ENCODE measurements around the gene RMDN3. TPM values are rescaled to one million over a fixed set of nuclear protein-coding genes. Genes with fewer than 3 reads are reported as not detected.

RMDN3 gene
- total and polyA plus RNA-seq, 4 donors, result 21.1 to 29.2 (median 28.2) TPM

DNA sequence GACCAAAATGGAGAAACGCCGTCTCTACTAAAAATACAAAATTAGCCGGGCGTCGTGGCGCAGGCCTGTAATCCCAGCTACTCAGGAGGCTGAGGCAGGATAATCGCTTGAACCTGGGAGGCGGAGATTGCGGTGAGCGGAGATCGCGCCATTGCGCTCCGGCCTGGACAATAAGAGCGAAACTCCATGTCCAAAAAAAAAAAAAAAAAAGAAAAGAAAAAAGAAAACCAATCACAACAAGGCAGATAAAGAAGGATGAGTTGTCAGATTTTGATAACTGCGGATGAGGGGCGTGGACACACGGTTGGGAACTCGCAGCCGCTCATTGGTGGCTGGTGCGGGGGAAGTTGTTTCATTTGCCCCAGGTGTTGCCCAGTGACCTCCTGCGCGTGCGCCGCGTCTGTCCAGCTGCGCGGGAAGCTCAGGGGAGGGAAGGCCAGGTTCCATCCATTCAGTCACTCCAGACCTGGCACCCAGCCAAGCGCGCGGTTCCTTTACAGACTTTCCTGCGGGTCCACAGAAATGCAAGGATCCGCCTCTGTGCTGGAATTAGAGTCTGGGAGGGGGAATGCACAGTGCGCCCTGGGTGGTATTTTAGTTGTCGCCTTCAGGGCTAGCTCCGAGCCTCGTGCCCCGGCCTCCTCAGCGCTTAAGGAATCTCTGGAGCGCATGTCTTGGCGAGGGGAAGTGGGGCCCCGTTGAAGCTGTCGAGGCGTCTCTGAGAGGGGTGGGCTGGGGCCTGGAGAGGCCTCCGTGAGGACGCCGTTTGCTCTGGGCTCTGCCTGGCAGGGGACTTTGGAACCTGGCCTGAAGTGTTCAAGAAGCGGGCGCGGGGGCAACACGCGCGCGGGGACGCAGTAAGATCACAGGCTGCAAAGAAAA, 8.1 kb upstream of the RMDN3 start:
- intact Hi-C loops (cut with DNase I), result loop anchor here (5.0 to 10.0 kb wide), 3 partner anchors 44 to 168 kb away; partner anchors contain the start of genes DNAJC17 (in 2 of the 2), ZFYVE19 (in 2 of the 2), KNL1 (in 1 of the 2) and VPS18 (in 1 of the 2)
- 31 to 32% methylated on average over 55 of the region's 55 CpGs for WGBS, 2 donors
- no peaks in the 10 kb centered on the region for H3K9me3 ChIP-seq (ENCODE audit: control insufficient read depth, low read length)
- H3K36me3 ChIP-seq (ENCODE audit: control insufficient read depth in 1 of 2, insufficient read depth in 2 of 2, low read length in 1 of 2), result no peaks in the 10 kb centered on the region
- no peaks in the 10 kb centered on the region for H3K27me3 ChIP-seq (ENCODE audit: control insufficient read depth in 1 of 2, insufficient read depth in 2 of 2, low read length in 1 of 2)
- H3K27ac ChIP-seq (ENCODE audit: low read depth in 1 of 2, low read length in 2 of 2), result peak overlapping the region in 1 of 2 donors; percentile 37
- peak overlapping the region in 1 of 2 donors; percentile 57 for H3K4me3 ChIP-seq (ENCODE audit: low read length in 2 of 2)
- peak; percentile 42 for ATAC-seq (ENCODE audit: low FRiP score)
- peak; percentile 78 to 93 for DNase-seq
- H3K4me1 ChIP-seq (ENCODE audit: control insufficient read depth in 1 of 2, insufficient read depth in 2 of 2, low read length in 2 of 2), result no peaks in the 10 kb centered on the region

DNA sequence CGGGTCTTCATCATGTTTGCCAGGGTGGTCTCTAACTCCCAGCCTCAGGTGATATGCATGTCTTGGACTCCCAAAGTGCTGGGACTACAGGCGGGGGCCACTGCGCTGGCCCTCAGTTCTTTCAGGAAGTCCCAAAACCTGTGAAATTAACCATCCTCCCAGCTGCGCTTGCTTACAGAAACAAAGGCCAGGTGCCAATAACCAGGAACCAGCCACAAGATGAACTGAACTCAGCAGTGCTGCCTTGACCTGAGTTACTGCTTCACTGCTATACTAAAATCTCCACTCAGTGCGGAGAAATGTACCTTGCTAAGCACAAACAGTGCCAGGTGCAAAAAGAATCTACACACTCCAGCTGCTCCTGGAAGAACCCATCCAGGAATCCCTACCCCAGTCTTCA, 4.9 kb upstream of the RMDN3 start:
- H3K4me3 ChIP-seq (ENCODE audit: low read length in 2 of 2), result no peak overlapping the region
- no peak for ATAC-seq (ENCODE audit: low FRiP score)
- H3K9me3 ChIP-seq (ENCODE audit: control insufficient read depth, low read length), result no peaks in the 10 kb centered on the region
- intact Hi-C loops (cut with DNase I), result loop anchor here (5.0 to 10.0 kb wide), 4 partner anchors 47 to 195 kb away; partner anchors contain the start of genes DNAJC17 (in 2 of the 2), KNL1 (in 2 of the 2), ZFYVE19 (in 2 of the 2) and CCDC32 (in 1 of the 2)
- H3K27me3 ChIP-seq (ENCODE audit: control insufficient read depth in 1 of 2, insufficient read depth in 2 of 2, low read length in 1 of 2), result no peaks in the 10 kb centered on the region
- H3K36me3 ChIP-seq (ENCODE audit: control insufficient read depth in 1 of 2, insufficient read depth in 2 of 2, low read length in 1 of 2), result no peaks in the 10 kb centered on the region
- WGBS, 2 donors, result 94 to 95% methylated on average over 5 of the region's 5 CpGs
- H3K4me1 ChIP-seq (ENCODE audit: control insufficient read depth in 1 of 2, insufficient read depth in 2 of 2, low read length in 2 of 2), result no peaks in the 10 kb centered on the region
- DNase-seq, result no peak
- no peak overlapping the region for H3K27ac ChIP-seq (ENCODE audit: low read depth in 1 of 2, low read length in 2 of 2)

DNA sequence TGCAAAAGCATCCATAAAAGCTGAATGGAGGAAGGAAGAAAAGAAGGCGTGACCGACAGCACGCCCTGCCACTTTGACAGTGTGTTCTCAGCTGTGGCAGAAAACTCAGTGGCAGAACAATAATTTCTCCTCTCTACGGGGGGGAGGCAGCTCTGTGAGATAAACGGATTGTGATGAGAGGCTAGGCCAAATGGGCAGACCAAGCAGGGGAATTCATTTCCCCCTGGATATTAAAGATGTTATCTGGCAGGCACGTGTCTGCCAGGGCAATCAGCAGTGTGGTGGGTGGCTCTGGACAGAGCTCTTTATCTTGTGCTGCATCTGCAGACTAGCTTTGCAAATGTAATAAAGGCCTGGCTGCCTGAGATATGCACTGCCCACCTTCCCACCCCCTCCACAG, 1.9 kb upstream of the RMDN3 start:
- DNase-seq (no peak), ATAC-seq (ENCODE audit: low FRiP score) (no peak)
- no peaks in the 10 kb centered on the region for H3K4me1 ChIP-seq (ENCODE audit: control insufficient read depth in 1 of 2, insufficient read depth in 2 of 2, low read length in 2 of 2)
- H3K9me3 ChIP-seq (ENCODE audit: control insufficient read depth, low read length), result no peaks in the 10 kb centered on the region
- WGBS, 2 donors, result 47 to 54% methylated on average over 6 of the region's 6 CpGs
- H3K4me3 ChIP-seq (ENCODE audit: low read length in 2 of 2), result no peak overlapping the region
- H3K36me3 ChIP-seq (ENCODE audit: control insufficient read depth in 1 of 2, insufficient read depth in 2 of 2, low read length in 1 of 2), result no peaks in the 10 kb centered on the region
- H3K27ac ChIP-seq (ENCODE audit: low read depth in 1 of 2, low read length in 2 of 2), result no peak overlapping the region
- H3K27me3 ChIP-seq (ENCODE audit: control insufficient read depth in 1 of 2, insufficient read depth in 2 of 2, low read length in 1 of 2), result no peaks in the 10 kb centered on the region
- intact Hi-C loops (cut with DNase I), result loop anchor here in 1 of 2 donors (10.0 kb wide), 2 partner anchors 162 to 192 kb away; partner anchors contain the start of genes CCDC32, KNL1 and RPUSD2

DNA sequence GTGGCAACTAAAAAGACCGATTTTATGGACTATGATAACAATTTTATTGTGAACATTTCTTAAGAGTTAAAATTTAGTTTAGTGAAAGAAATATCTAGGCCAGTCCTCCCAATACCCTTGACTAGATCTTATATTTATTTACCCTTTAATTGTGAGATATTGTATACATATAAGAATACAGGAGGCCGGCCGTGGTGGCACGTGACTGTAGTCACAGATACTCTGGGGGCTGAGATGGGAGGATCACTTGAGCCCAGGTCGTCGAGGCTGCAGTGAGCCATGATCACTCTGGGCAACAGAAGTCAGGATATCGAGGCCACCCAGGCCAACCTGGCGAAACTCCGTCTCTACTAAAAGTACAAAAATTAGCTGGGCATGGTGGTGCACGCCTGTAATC, 756 bp upstream of the RMDN3 start:
- intact Hi-C loops (cut with DNase I), result loop anchor here in 1 of 2 donors (10.0 kb wide), 2 partner anchors 161 to 191 kb away; partner anchors contain the start of genes CCDC32, KNL1 and RPUSD2
- no peaks in the 10 kb centered on the region for H3K4me1 ChIP-seq (ENCODE audit: control insufficient read depth in 1 of 2, insufficient read depth in 2 of 2, low read length in 2 of 2)
- H3K27ac ChIP-seq (ENCODE audit: low read depth in 1 of 2, low read length in 2 of 2), result no peak overlapping the region
- H3K9me3 ChIP-seq (ENCODE audit: control insufficient read depth, low read length), result no peaks in the 10 kb centered on the region
- peak overlapping the region; percentile 46 to 80 for H3K4me3 ChIP-seq (ENCODE audit: low read length in 2 of 2)
- 71 to 72% methylated on average over 10 of the region's 10 CpGs for WGBS, 2 donors
- H3K27me3 ChIP-seq (ENCODE audit: control insufficient read depth in 1 of 2, insufficient read depth in 2 of 2, low read length in 1 of 2), result no peaks in the 10 kb centered on the region
- H3K36me3 ChIP-seq (ENCODE audit: control insufficient read depth in 1 of 2, insufficient read depth in 2 of 2, low read length in 1 of 2), result peaks cover 0 to under 1% of the 10 kb centered on the region in 2 donors
- no peak for ATAC-seq (ENCODE audit: low FRiP score)
- no peak for DNase-seq

DNA sequence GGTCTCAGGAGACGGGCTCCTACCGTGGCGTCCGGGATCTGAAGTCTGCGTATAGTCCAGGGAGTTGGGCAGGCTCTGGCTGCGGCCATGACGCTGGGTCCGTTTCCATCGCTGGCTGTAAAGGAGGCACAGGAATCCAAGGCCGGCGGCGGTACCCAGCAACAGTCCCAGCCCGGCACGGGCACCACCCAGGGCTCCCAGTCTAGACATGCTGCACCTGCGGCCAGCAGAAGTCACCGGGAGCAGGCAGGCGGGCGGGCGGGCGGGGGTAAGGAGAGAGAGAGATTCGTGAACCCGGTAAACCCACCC, 526 bp downstream of the RMDN3 start:
- H3K4me3 ChIP-seq (ENCODE audit: low read length in 2 of 2), result peak overlapping the region; percentile 78 to 80
- H3K9me3 ChIP-seq (ENCODE audit: control insufficient read depth, low read length), result no peaks in the 10 kb centered on the region
- peak overlapping the region in 1 of 2 donors; percentile 29 for H3K27ac ChIP-seq (ENCODE audit: low read depth in 1 of 2, low read length in 2 of 2)
- WGBS, 2 donors, result 0 to 1% methylated on average over 22 of the region's 22 CpGs
- peaks cover 0 to 2% of the 10 kb centered on the region in 2 donors for H3K36me3 ChIP-seq (ENCODE audit: control insufficient read depth in 1 of 2, insufficient read depth in 2 of 2, low read length in 1 of 2)
- no peaks in the 10 kb centered on the region for H3K4me1 ChIP-seq (ENCODE audit: control insufficient read depth in 1 of 2, insufficient read depth in 2 of 2, low read length in 2 of 2)
- ATAC-seq (ENCODE audit: low FRiP score) (peak; percentile 66), DNase-seq (no peak)
- no peaks in the 10 kb centered on the region for H3K27me3 ChIP-seq (ENCODE audit: control insufficient read depth in 1 of 2, insufficient read depth in 2 of 2, low read length in 1 of 2)
- intact Hi-C loops (cut with DNase I), result loop anchor here in 1 of 2 donors (10.0 kb wide), 2 partner anchors 160 to 190 kb away; partner anchors contain the start of genes CCDC32, KNL1 and RPUSD2

DNA sequence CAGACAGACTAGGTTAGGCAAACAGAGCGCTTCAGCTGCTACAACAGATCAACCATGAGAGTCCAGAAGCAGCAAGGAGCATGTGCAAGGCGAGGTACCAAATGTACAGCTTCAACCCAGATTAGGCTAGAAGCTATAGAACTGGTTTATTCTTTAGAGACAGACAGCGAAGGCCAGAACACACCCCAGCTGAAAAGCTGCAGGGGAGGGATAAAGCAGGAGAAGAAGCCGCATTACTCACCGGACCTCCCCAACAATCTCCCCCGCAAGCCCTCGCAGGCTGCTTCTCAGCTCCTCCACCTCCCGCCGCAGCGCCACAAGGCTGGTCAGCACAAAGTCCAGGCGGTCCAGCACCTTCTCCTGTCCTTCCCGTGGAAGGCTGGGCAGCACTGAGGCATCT, 3.3 kb downstream of the RMDN3 start:
- no peaks in the 10 kb centered on the region for H3K4me1 ChIP-seq (ENCODE audit: control insufficient read depth in 1 of 2, insufficient read depth in 2 of 2, low read length in 2 of 2)
- no peaks in the 10 kb centered on the region for H3K9me3 ChIP-seq (ENCODE audit: control insufficient read depth, low read length)
- no peak for ATAC-seq (ENCODE audit: low FRiP score)
- H3K36me3 ChIP-seq (ENCODE audit: control insufficient read depth in 1 of 2, insufficient read depth in 2 of 2, low read length in 1 of 2), result peaks cover 0 to 5% of the 10 kb centered on the region in 2 donors
- no peak overlapping the region for H3K27ac ChIP-seq (ENCODE audit: low read depth in 1 of 2, low read length in 2 of 2)
- no peak for DNase-seq
- WGBS, 2 donors, result 94 to 95% methylated on average over 12 of the region's 12 CpGs
- H3K4me3 ChIP-seq (ENCODE audit: low read length in 2 of 2), result no peak overlapping the region
- H3K27me3 ChIP-seq (ENCODE audit: control insufficient read depth in 1 of 2, insufficient read depth in 2 of 2, low read length in 1 of 2), result no peaks in the 10 kb centered on the region
- intact Hi-C loops (cut with DNase I), result loop anchor here in 1 of 2 donors (10.0 kb wide), 2 partner anchors 157 to 187 kb away; partner anchors contain the start of genes CCDC32, KNL1 and RPUSD2

DNA sequence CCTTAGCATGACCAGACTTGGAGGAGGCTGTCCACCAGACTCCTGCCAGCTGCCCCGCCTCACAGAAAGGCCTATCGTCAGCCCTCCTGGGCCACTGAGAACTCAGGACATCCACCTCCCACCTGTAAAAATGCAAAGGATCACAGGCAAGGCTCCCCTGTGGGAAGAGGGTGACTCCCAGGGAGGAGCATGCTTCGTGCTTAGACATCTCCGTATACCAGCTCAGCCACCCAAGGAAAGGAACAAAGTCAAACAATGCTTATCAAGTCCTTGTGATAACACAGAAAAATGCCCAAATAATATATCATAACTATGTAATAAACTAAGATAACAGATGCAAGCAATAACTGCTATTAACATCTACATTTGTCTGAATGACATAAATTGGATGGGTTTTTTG, 4.2 kb downstream of the RMDN3 start:
- Histone ChIP-seq H3K9me3 (ENCODE audit: control insufficient read depth, low read length) (no peaks in the 10 kb centered on the region), H3K36me3 (ENCODE audit: control insufficient read depth in 1 of 2, insufficient read depth in 2 of 2, low read length in 1 of 2) (peaks cover 0 to 5% of the 10 kb centered on the region in 2 donors), H3K4me3 (ENCODE audit: low read length in 2 of 2) (no peak overlapping the region), H3K27me3 (ENCODE audit: control insufficient read depth in 1 of 2, insufficient read depth in 2 of 2, low read length in 1 of 2) (no peaks in the 10 kb centered on the region), H3K27ac (ENCODE audit: low read depth in 1 of 2, low read length in 2 of 2) (no peak overlapping the region), H3K4me1 (ENCODE audit: control insufficient read depth in 1 of 2, insufficient read depth in 2 of 2, low read length in 2 of 2) (no peaks in the 10 kb centered on the region)
- intact Hi-C loops (cut with DNase I), result loop anchor here in 1 of 2 donors (10.0 kb wide), 2 partner anchors 156 to 186 kb away; partner anchors contain the start of genes CCDC32, KNL1 and RPUSD2
- 88 to 89% methylated on average over 4 of the region's 4 CpGs for WGBS, 2 donors
- ATAC-seq (ENCODE audit: low FRiP score) (no peak), DNase-seq (no peak)

DNA sequence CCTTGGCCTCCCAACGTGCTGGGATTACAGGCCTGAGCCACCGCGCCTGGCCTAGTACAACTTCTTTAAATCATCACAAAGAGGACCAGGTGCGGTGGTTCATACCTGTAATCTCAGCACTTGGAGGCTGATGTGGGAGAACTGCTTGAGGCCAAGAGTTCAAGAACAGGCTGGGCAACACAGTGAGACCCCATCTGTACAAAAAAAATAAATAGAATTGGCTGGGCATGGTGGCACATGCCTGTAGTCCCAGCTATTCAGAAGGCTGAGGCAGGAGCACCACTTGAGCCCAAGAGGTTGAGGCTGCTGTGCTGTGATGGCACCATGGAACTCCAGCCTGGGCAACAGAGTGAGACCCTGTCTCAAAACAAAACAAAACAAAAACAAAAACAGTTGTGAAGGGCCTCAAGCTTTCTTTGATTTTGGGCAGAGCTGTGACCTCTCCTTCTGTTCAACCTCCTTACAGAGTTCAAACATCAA, 5.9 kb downstream of the RMDN3 start:
- no peaks in the 10 kb centered on the region for H3K27me3 ChIP-seq (ENCODE audit: control insufficient read depth in 1 of 2, insufficient read depth in 2 of 2, low read length in 1 of 2)
- H3K36me3 ChIP-seq (ENCODE audit: control insufficient read depth in 1 of 2, insufficient read depth in 2 of 2, low read length in 1 of 2), result peaks cover 0 to 6% of the 10 kb centered on the region in 2 donors
- WGBS, 2 donors, result 96 to 100% methylated on average over 4 of the region's 4 CpGs
- intact Hi-C loops (cut with DNase I), result no loop called here
- DNase-seq (no peak), ATAC-seq (ENCODE audit: low FRiP score) (no peak)
- H3K4me3 ChIP-seq (ENCODE audit: low read length in 2 of 2), result no peak overlapping the region
- H3K9me3 ChIP-seq (ENCODE audit: control insufficient read depth, low read length), result no peaks in the 10 kb centered on the region
- no peak overlapping the region for H3K27ac ChIP-seq (ENCODE audit: low read depth in 1 of 2, low read length in 2 of 2)
- no peaks in the 10 kb centered on the region for H3K4me1 ChIP-seq (ENCODE audit: control insufficient read depth in 1 of 2, insufficient read depth in 2 of 2, low read length in 2 of 2)

Measured in aorta (tissue), 5 donors.